Fibroblast of villous mesenchyme (primary cell): Measurements from ENCODE around the gene ADH1C. TPM values are rescaled to one million over a fixed set of nuclear protein-coding genes. Genes with fewer than 3 reads are reported as not detected.

Experiments
- DNase-seq: peaks from one replicate; pipeline ENCODE4 v3.0.0-alpha.2; 2010; ENCODE audit warnings: low read depth
- H3K4me3 ChIP-seq: 2 replicates; pipeline ENCODE4 v1.5.1; 2011; ENCODE audit warnings: low read depth, mild to moderate bottlenecking, low read length
- CTCF ChIP-seq: IDR thresholded peaks from 2 replicates; pipeline ENCODE4 v1.5.1; 2012; ENCODE audit warnings: low read depth, mild to moderate bottlenecking, low read length; ENCODE audit not compliant: insufficient read depth
- total RNA-seq: library from RNA; depleted of rRNA; stranded (reverse); fragments of >200 nt; gene quantifications from 2 replicates; pipeline ENCODE4 v1.2.3, GENCODE V29; 2012

ADH1C gene
- total RNA-seq, 1 donor: not detected

DNA sequence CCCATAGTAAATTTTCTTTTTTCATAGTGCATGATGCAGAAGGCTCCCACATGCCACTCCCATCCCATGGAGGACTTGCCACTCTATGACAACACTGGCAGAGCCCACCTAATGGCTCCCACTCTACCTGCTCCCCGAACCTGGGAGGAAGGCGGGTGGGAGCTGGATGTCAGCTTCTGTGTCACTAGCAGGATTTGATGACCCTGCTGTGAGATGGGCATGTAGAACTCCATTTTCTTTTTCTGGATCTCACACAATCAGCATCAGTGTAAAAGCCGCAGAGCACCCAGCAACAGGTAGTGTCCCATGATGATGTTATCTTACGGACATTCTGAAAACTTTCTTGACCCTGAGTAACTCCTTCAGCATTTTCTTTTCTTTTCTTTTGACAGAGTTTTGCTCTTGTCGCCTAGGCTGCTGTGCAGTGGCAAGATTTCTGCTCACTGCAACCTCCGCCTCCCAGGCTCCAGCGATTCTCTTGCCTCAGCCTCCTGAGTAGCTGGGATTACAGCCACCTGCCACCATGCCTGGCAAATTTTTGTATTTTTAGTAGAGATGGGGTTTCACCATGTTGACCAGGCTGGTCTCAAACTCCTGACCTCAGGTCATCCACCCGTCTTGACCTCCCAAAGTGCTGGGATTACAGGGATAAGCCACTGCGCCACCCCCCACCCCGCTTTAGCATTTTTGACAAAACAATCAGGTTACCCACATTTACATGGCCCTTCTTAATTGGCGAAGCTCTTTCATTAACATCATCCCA, 46.7 kb downstream of the ADH1C start:
- no peak for TF ChIP-seq CTCF
- no peak for DNase-seq
- H3K4me3 ChIP-seq: no peak overlapping the region

- no peak for TF ChIP-seq CTCF
- peak; percentile 76 for DNase-seq
- H3K4me3 ChIP-seq: no peak overlapping the region
These were observed 51.0 kb downstream of the ADH1C start for GRCh38 chr4:99301376-99302164.

DNA sequence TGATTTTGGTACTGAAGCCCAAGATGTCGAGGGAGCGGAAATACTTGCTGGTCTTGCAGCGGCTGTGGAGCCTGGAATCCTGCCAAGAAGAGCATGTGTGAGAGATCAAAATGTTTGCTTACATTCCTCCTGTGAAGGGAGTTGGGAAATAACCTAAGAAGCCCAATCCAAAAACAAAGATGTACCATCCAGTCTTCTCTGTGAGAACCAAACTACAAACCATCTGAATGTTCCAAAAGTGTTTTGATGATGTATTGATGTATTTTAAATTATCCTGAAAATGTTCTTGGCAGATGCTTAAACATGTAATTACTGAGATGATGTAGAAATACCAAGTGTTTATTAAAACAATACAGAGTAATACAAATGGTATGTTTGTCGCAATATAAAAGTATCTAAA, 51.6 kb downstream of the ADH1C start:
- DNase-seq: peak; percentile 98
- H3K4me3 ChIP-seq: no peak overlapping the region
- TF ChIP-seq CTCF: no peak

DNA sequence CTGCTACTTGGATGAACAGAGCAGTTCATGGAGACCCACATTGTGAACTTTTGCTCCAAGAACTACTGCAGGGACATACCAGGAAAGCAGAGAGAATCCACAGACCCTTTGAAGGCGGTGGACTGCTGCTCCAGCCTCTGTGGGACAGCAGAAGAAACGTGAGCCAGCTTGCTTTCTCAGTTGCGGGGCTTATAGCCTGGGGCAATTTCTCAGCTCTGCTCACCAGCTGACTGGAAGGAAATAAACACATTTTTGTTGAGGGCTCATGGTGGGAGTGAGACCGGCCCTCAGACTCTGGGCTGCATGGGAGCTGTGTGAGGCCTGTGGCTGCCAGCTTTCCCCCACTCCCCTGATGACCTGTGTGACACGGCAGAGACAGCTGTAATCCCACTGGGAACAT, 59.2 kb downstream of the ADH1C start:
- no peak for DNase-seq
- no peak overlapping the region for H3K4me3 ChIP-seq
- TF ChIP-seq CTCF: no peak

GRCh38 chr4:99290848-99291786, 61.4 kb downstream of the ADH1C start, which contains the start of gene ADH1A:
ADH1A (minus strand) TSS chr4:99290985; CDS start chr4:99290914, 71 bp downstream.
- TF ChIP-seq CTCF: no peak
- DNase-seq: no peak
- H3K4me3 ChIP-seq: no peak within 1 kb of the TSS

Other genes starting within 250 kb of the ADH1C start
- not detected in 2 replicates for gene ADH4, start 208.4 kb downstream of the ADH1C start, total RNA-seq
- under 0.01 TPM in 1 of 2 replicates, not detected in the other for gene ADH6, start 133.5 kb downstream of the ADH1C start, total RNA-seq
- gene ADH1A, start 61.8 kb downstream of the ADH1C start, total RNA-seq: not detected in 2 replicates
- gene ADH1B, start 31.3 kb downstream of the ADH1C start, total RNA-seq: 0.32 and 0.43 TPM in 2 replicates
- gene ADH7, start 82.6 kb upstream of the ADH1C start, total RNA-seq: not detected in 2 replicates
- not detected in 2 replicates for gene C4orf17, start 158.3 kb upstream of the ADH1C start, total RNA-seq
- 4.5 and 5.6 TPM in 2 replicates for gene TRMT10A, start 211.3 kb upstream of the ADH1C start, total RNA-seq
- gene MTTP, start 222.1 kb upstream of the ADH1C start, total RNA-seq: under 0.01 TPM in 1 of 2 replicates, not detected in the other